Glutamatergic neuron (in vitro differentiated cells): ENCODE results near the gene TMED1. TPM values are rescaled to one million over a fixed set of nuclear protein-coding genes. Genes with fewer than 3 reads are reported as not detected.

ENCODE experiments used
- DNase-seq: peaks from one replicate; pipeline ENCODE4 v3.0.0; 2022
- H3K27ac Mint-ChIP-seq: one replicate; pipeline ENCODE4 v1.8.0; 2020; ENCODE audit warnings: mild to moderate bottlenecking, mixed read lengths, inconsistent platforms; ENCODE audit not compliant: unreplicated experiment
- H3K27me3 Mint-ChIP-seq: one replicate; pipeline ENCODE4 v1.8.0; 2020; ENCODE audit warnings: mild to moderate bottlenecking, moderate library complexity, mixed read lengths, inconsistent platforms; ENCODE audit not compliant: unreplicated experiment
- H3K36me3 Mint-ChIP-seq: one replicate; pipeline ENCODE4 v1.8.0; 2020; ENCODE audit warnings: mild to moderate bottlenecking, mixed read lengths, inconsistent platforms; ENCODE audit not compliant: unreplicated experiment
- H3K4me1 Mint-ChIP-seq: one replicate; pipeline ENCODE4 v1.8.0; 2020; ENCODE audit warnings: mild to moderate bottlenecking, low read depth, mixed read lengths, inconsistent platforms; ENCODE audit not compliant: unreplicated experiment
- H3K4me3 Mint-ChIP-seq: one replicate; pipeline ENCODE4 v1.8.0; 2020; ENCODE audit warnings: mild to moderate bottlenecking, mixed read lengths, inconsistent platforms; ENCODE audit not compliant: unreplicated experiment
- H3K9me3 Mint-ChIP-seq: one replicate; pipeline ENCODE4 v1.8.0; 2020; ENCODE audit warnings: mild to moderate bottlenecking, moderate library complexity, mixed read lengths, inconsistent platforms; ENCODE audit not compliant: unreplicated experiment
- total RNA-seq: library from RNA; stranded (reverse); fragmentation: NEBNext Ultra II Directional; extraction: Animal tissue kit (Norgen Biotek cat#: 25700); gene quantifications from one replicate; pipeline ENCODE4 v1.2.1, GENCODE V29; 2021; ENCODE audit not compliant: unreplicated experiment
- TF ChIP-seq, protein P1 (sequence below): fragments of 200-600 bp; sonication (generic); IDR thresholded peaks from one replicate; pipeline ENCODE4 v1.5.0; 2021; ENCODE audit not compliant: partially characterized antibody, unreplicated experiment

Gene TMED1
- total RNA-seq, 1 donor from 2014 or later, result 10.4 TPM

DNA sequence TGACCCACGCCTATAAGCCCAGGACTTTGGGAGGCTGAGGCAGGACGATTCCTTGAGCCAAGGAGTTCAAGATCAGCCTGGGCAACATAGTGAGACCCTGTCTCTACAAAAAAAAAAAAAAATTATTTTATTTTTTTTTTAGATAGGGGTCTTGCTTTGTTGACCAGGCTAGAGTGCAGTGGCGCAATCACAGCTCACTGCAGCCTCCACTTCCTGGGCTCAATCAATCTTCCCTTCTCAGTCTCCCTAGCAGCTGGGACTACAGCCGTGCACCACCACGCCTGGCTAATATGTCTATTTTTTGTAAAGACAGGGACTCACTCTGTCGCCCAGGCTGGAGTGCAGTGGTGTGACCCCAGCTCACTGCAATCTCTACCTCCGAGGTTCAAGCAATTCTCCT lies 16.9 kb upstream of the TMED1 start:
- TF ChIP-seq, protein P1, sequence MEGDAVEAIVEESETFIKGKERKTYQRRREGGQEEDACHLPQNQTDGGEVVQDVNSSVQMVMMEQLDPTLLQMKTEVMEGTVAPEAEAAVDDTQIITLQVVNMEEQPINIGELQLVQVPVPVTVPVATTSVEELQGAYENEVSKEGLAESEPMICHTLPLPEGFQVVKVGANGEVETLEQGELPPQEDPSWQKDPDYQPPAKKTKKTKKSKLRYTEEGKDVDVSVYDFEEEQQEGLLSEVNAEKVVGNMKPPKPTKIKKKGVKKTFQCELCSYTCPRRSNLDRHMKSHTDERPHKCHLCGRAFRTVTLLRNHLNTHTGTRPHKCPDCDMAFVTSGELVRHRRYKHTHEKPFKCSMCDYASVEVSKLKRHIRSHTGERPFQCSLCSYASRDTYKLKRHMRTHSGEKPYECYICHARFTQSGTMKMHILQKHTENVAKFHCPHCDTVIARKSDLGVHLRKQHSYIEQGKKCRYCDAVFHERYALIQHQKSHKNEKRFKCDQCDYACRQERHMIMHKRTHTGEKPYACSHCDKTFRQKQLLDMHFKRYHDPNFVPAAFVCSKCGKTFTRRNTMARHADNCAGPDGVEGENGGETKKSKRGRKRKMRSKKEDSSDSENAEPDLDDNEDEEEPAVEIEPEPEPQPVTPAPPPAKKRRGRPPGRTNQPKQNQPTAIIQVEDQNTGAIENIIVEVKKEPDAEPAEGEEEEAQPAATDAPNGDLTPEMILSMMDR, result no peak
- H3K4me3 Mint-ChIP-seq, result no peak overlapping the region
- no peak for DNase-seq
- no peak overlapping the region for H3K27ac Mint-ChIP-seq
- no peaks in the 10 kb centered on the region for H3K36me3 Mint-ChIP-seq
- H3K27me3 Mint-ChIP-seq, result peaks cover 5% of the 10 kb centered on the region
- H3K4me1 Mint-ChIP-seq, result no peaks in the 10 kb centered on the region
- H3K9me3 Mint-ChIP-seq, result peaks cover 1% of the 10 kb centered on the region

DNA sequence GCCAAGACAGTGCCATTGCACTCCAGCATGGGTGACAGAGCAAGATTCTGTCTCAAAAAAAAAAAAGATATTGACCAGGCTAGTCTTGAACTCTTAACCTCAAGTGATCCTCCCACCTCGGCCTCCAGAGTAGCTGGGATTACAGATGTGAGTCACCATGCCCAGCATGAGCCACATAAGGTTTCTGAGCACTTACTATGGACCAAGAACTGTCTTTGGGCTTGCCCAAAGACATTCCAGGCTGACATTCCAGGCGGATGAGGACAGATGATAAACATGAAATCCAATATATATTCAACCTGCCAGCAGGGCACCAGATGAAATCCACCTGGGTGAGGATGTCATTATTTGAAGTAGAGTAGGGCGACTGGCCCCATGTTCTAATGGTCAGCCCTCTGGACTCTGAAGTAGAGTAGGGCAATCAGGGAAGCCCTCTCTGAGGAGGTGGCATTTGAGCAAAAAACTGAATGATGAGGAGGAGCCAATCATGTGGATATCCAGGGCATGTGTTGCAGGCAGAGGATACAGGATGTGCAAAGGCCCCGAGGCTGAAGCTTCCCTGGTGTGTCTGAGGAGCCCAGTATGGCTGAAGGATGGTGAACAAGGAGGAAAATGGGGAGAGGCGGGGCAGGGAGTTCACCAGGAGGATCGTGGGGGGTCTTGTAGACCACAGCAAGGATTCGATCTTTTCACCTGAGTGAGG lies 16.2 kb upstream of the TMED1 start:
- Mint-ChIP-seq H3K9me3 (peaks cover 1% of the 10 kb centered on the region), H3K27ac (no peak overlapping the region), H3K4me3 (no peak overlapping the region), H3K36me3 (no peaks in the 10 kb centered on the region), H3K27me3 (peaks cover 6% of the 10 kb centered on the region), H3K4me1 (no peaks in the 10 kb centered on the region)
- TF ChIP-seq, protein P1, result no peak
- DNase-seq, result no peak

DNA sequence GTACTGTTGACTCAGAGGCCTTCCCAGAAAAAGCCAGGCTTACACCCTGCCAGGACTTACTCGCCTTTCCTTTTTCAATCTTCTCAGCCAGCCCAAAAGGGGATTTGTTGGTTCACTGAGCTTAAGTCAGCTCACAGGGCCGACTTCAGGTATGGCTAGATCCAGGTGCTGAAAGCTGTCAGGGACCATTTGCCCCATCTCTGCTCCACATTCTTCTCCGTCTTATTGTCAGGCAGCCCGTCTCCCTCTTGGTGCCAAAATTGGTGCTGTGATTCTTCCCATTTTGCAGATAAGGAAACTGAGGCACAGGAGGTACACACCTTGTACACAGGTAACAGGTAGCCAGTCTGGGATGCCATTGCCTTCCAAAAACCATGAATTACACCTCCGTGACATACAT lies 14.6 kb upstream of the TMED1 start:
- Mint-ChIP-seq H3K27ac (no peak overlapping the region), H3K4me3 (no peak overlapping the region), H3K9me3 (peaks cover 7% of the 10 kb centered on the region), H3K36me3 (peaks cover 6% of the 10 kb centered on the region), H3K27me3 (peaks cover 8% of the 10 kb centered on the region), H3K4me1 (no peaks in the 10 kb centered on the region)
- DNase-seq, result no peak
- TF ChIP-seq, protein P1, result no peak

DNA sequence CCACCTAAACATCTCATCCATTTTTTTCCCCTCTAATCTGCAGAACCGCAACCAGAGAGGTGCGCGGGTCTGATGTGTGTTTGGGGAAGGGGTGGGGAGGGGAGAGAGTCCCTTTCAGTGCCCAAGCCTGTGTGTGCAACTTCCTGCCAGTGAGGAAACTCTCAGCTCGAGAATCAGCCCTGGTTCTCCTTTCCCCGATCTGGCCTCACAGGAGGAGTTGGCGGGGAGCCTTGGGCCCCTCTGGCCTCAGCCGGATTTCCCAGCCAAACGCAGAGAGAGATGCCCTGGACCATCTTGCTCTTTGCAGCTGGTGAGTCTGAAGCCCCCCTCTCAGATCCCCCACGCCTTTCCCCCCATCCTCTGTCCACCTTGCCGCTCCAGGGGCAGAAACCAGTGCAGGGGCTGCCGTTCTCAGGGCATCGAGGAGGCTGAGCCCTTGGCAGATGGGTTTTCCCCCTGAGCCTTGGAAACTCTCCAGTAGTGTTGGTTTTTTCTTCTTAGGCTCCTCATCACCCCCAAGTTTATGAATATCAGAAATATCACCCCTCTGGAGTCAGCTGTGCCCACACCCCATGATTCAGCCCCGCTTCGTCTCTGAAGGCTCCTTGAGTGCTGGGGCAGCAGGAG lies 12.3 kb upstream of the TMED1 start, which contains the start of gene C19orf38:
TSS of gene C19orf38 (plus strand) at position 186 of the 627 bp plus-strand sequence. CDS start at position 280, 94 bp downstream.
- no peaks in the 10 kb centered on the region for H3K4me1 Mint-ChIP-seq
- no peak within 1 kb of the TSS for H3K4me3 Mint-ChIP-seq

More for the DNA sequence above, 12.3 kb upstream of the TMED1 start, which contains the start of gene C19orf38:
- H3K9me3 Mint-ChIP-seq, result peaks cover 7% of the 10 kb centered on the region
- H3K27me3 Mint-ChIP-seq, result peaks cover 10% of the 10 kb centered on the region
- peaks cover 6% of the 10 kb centered on the region for H3K36me3 Mint-ChIP-seq
- DNase-seq, result no peak
- TF ChIP-seq, protein P1, result no peak
- H3K27ac Mint-ChIP-seq, result no peak within 1 kb of the TSS
